BE2C (cell line): ENCODE data around the gene SANBR. TPM values are rescaled to one million over a fixed set of nuclear protein-coding genes. Genes with fewer than 3 reads are reported as not detected.

Experiments used
- DNase-seq: peaks from one replicate; pipeline ENCODE4 v3.0.0-alpha.2; 2020
- H3K27me3 ChIP-seq: fragments of 250-450 bp; sonication (Bioruptor Pico); 2 replicates; pipeline ENCODE4 v1.5.1; 2020; ENCODE audit warnings: mild to moderate bottlenecking
- H3K36me3 ChIP-seq: fragments of 250-450 bp; sonication (Bioruptor Pico); 2 replicates; pipeline ENCODE4 v1.5.1; 2020; ENCODE audit warnings: mild to moderate bottlenecking
- H3K4me1 ChIP-seq: fragments of 250-450 bp; sonication (Bioruptor Pico); 2 replicates; pipeline ENCODE4 v1.5.1; 2020
- H3K4me3 ChIP-seq: 2 replicates; pipeline ENCODE4 v1.5.1; 2011; ENCODE audit warnings: low read depth, low read length
- H3K9me3 ChIP-seq: fragments of 250-450 bp; sonication (Bioruptor Pico); 2 replicates; pipeline ENCODE4 v1.5.1; 2020
- polyA plus RNA-seq: library from polyadenylated mRNA; unstranded; fragments of >200 nt; gene quantifications from one replicate; pipeline ENCODE4 v1.2.1, GENCODE V29; 2012; ENCODE audit warnings: low read depth, missing spikeins; ENCODE audit not compliant: insufficient read length, insufficient read depth
- TF ChIP-seq, protein P1 (sequence below): IDR thresholded peaks from 2 replicates; pipeline ENCODE4 v1.5.1; 2012; ENCODE audit warnings: mild to moderate bottlenecking, low read depth, low read length

The SANBR gene
- polyA plus RNA-seq = 1.8 TPM

- TF ChIP-seq, protein P1, sequence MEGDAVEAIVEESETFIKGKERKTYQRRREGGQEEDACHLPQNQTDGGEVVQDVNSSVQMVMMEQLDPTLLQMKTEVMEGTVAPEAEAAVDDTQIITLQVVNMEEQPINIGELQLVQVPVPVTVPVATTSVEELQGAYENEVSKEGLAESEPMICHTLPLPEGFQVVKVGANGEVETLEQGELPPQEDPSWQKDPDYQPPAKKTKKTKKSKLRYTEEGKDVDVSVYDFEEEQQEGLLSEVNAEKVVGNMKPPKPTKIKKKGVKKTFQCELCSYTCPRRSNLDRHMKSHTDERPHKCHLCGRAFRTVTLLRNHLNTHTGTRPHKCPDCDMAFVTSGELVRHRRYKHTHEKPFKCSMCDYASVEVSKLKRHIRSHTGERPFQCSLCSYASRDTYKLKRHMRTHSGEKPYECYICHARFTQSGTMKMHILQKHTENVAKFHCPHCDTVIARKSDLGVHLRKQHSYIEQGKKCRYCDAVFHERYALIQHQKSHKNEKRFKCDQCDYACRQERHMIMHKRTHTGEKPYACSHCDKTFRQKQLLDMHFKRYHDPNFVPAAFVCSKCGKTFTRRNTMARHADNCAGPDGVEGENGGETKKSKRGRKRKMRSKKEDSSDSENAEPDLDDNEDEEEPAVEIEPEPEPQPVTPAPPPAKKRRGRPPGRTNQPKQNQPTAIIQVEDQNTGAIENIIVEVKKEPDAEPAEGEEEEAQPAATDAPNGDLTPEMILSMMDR = no peak
- peak; percentile 85 for DNase-seq
- H3K4me1 ChIP-seq = no peaks in the 10 kb centered on the region
Observed at GRCh38 chr2:61065714-61066709, at the start of gene SANBR. Gene SANBR (plus strand): TSS chr2:61065871. CDS start chr2:61070351, 4,480 bp downstream.

DNA sequence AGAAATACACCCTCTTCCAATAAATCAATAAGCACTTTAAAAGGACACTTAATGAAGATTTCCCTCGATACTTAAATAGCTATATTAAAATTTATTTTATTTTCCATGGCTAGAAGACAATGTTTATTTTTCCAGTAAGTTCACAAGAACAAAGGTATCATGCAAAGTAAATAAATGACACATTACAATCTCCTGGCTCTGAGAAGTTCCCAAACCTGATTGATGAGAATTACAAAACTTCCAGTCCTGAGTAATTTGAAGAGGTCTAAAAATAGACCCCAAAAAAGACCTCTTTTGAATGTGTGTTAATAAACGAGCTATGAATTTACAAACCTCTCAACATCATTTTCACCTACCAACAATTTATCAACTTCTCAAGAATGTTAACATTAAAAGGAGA lies 49.7 kb upstream of the SANBR start:
- peak overlapping the region; percentile 94; the same call in 1 of the 2 replicates for H3K4me3 ChIP-seq
- no peak for DNase-seq
- TF ChIP-seq, protein P1 = no peak
- H3K36me3 ChIP-seq = no peaks in the 10 kb centered on the region
- H3K27me3 ChIP-seq = no peaks in the 10 kb centered on the region
- H3K4me1 ChIP-seq = no peaks in the 10 kb centered on the region
- no peaks in the 10 kb centered on the region for H3K9me3 ChIP-seq

More at GRCh38 chr2:61065714-61066709, at the start of gene SANBR:
- no peaks in the 10 kb centered on the region for H3K36me3 ChIP-seq
- peak within 1 kb of the TSS; percentile 69 for H3K4me3 ChIP-seq
- no peaks in the 10 kb centered on the region for H3K9me3 ChIP-seq
- no peaks in the 10 kb centered on the region for H3K27me3 ChIP-seq

DNA sequence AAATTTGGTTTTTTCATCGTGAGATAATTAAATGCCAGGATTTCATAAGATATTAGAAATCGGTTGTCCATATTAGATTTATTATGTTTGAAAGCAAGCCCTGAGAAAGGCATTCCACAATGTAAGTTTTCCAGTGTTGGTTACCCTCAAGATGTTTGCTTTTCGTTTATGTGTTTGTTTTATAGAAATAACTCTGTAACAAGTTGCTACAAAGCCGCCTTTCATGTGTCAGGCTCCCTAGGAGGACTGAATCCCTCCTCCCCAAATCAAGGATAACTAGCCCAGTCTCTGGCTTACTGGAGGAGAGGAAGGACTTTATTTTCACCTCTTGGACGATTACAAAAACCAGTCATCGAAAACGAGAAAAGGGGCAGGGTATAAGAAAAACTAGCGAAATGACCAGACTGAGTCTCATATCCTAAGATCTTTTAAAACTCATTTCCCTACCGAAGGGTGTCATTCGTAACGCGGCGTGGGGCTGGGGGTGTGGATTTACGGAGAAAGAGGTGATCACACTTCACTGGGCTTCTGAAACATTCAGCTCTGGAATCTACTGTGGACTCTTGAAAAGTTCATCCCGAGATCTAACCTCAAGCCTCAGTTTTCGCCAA lies 49.2 kb upstream of the SANBR start:
- no peaks in the 10 kb centered on the region for H3K36me3 ChIP-seq
- TF ChIP-seq, protein P1 = no peak
- peak; percentile 3 for DNase-seq
- H3K9me3 ChIP-seq = no peaks in the 10 kb centered on the region
- peak overlapping the region; percentile 94 for H3K4me3 ChIP-seq
- H3K4me1 ChIP-seq = no peaks in the 10 kb centered on the region
- no peaks in the 10 kb centered on the region for H3K27me3 ChIP-seq

GRCh38 chr2:61017003-61017555 lies 48.6 kb upstream of the SANBR start:
- no peaks in the 10 kb centered on the region for H3K36me3 ChIP-seq
- TF ChIP-seq, protein P1 = no peak
- peak overlapping the region; percentile 94 for H3K4me3 ChIP-seq
- peak; percentile 49 for DNase-seq
- H3K9me3 ChIP-seq = no peaks in the 10 kb centered on the region
- H3K4me1 ChIP-seq = no peaks in the 10 kb centered on the region
- H3K27me3 ChIP-seq = no peaks in the 10 kb centered on the region

- H3K4me1 ChIP-seq = no peaks in the 10 kb centered on the region
- H3K36me3 ChIP-seq = no peaks in the 10 kb centered on the region
- TF ChIP-seq, protein P1 = no peak
- H3K27me3 ChIP-seq = no peaks in the 10 kb centered on the region
- peak within 1 kb of the TSS; percentile 94 for H3K4me3 ChIP-seq
- DNase-seq = peak; percentile 68
- H3K9me3 ChIP-seq = no peaks in the 10 kb centered on the region
Observed at GRCh38 chr2:61017556-61018317, 47.9 kb upstream of the SANBR start, which contains the start of the genes PEX13 and PUS10. Gene PEX13 (plus strand): TSS chr2:61017720. CDS start chr2:61017760, 40 bp downstream. Gene PUS10 (minus strand): TSS chr2:61018255. CDS start chr2:61011890, 6,365 bp downstream.
